Pancreas (tissue), 10 donors: ENCODE results near the gene HOXD8. TPM values are rescaled to one million over a fixed set of nuclear protein-coding genes. Genes with fewer than 3 reads are reported as not detected.

Experiments
- ATAC-seq, 4 donors: fragments of 200-7000 bp; cut with Tn5 transposase; one replicate each; pipeline versions ENCODE4 v1.8.0 to v1.9.1; 2020; ENCODE audit warnings: mild to moderate bottlenecking in 4 of 4, moderate library complexity in 4 of 4
- DNase-seq, 6 donors: peaks; one replicate each; pipeline ENCODE4 v3.0.0-alpha.2; 2020
- FAIRE-seq: peaks from 2 replicates; lab custom pipeline; 2012; peaks lifted over from hg19 to GRCh38; lab: Jason Lieb, UNC
- H3K27ac ChIP-seq, 4 donors: fragments of 200-600 bp; sonication (generic); 1 replicate in 3 of 4; 2 replicates in 1 of 4; pipeline versions ENCODE4 v1.5.0 to v1.8.0; 2020
- H3K27me3 ChIP-seq, 4 donors: fragments of 200-600 bp; one replicate each; pipeline ENCODE4 v1.8.0; 2021
- H3K36me3 ChIP-seq, 3 donors: fragments of 200-600 bp; sonication (generic) in 1 of 3; one replicate each; pipeline versions ENCODE4 v1.5.0 to v1.8.0; 2020 to 2021
- H3K4me1 ChIP-seq, 3 donors: fragments of 200-600 bp; one replicate each; pipeline ENCODE4 v1.8.0; 2021
- H3K4me3 ChIP-seq, 4 donors: fragments of 200-600 bp; sonication (generic) in 2 of 4; one replicate each; pipeline versions ENCODE4 v1.5.0 to v1.8.0; 2020 to 2021
- H3K9me3 ChIP-seq, 4 donors: fragments of 200-600 bp; one replicate each; pipeline ENCODE4 v1.8.0; 2021
- WGBS, 2 donors: extraction: QIAGEN DNeasy Blood & Tissue Kit; methylation state at CpG; one replicate each; pipeline ENCODE4 v1.1.7; 2013; 5-methylcytosine and 5-hydroxymethylcytosine counted together
- intact Hi-C, 3 donors: fragments of 100-400 bp; cut with DNase I; formaldehyde crosslinking; loops; one replicate each; pipeline versions ENCODE4 v1.11.1 to v1.14.2; 2022
- polyA plus RNA-seq, 2 donors: library from polyadenylated mRNA; stranded (reverse); fragments of 200-250 nt; gene quantifications; one replicate each; pipeline ENCODE4 v1.2.3, GENCODE V29; 2013
- total RNA-seq, 6 donors: library from RNA; stranded (reverse); fragmentation: NEBNext Ultra II Directional in 4 of 6; extraction: Animal tissue kit (Norgen Biotek cat#: 25700) in 4 of 6; gene quantifications; one replicate each; pipeline versions ENCODE4 v1.2.1 to v1.2.4, GENCODE V29; 2021 to 2023
- TF ChIP-seq, protein P1 (sequence below), 4 donors: fragments of 200-600 bp; sonication (generic) in 3 of 4; IDR thresholded peaks; one replicate each; pipeline versions ENCODE4 v1.5.0 to v1.8.0; 2021; ENCODE audit warnings: antibody characterized with exemption in 4 of 4
- donor health status: healthy with polysubstance abuse.
- donor health status: DM: no; HTN: no; CAD: no; lungs with moderate emphysema.
- donor health status: DM: no; HTN: no; CAD: no.
- donor health status: control.
- donor health status: control.
- donor health status: Bipolar disorder and iron deficiency.
- donor health status: DM: yes; HTN: yes; CAD: no.
- donor health status: DM: no; HTN: no; CAD: no.
- donor health status: DM: no; HTN: no; CAD: no.
- donor health status: DM: yes; HTN: yes; CAD: no.

The HOXD8 gene
- total and polyA plus RNA-seq, 8 donors = 0.19 to 1.5 (median 0.62) TPM

GRCh38 chr2:176091329-176092258 lies 37.9 kb upstream of the HOXD8 start:
- H3K4me3 ChIP-seq = no peak overlapping the region
- TF ChIP-seq, protein P1, sequence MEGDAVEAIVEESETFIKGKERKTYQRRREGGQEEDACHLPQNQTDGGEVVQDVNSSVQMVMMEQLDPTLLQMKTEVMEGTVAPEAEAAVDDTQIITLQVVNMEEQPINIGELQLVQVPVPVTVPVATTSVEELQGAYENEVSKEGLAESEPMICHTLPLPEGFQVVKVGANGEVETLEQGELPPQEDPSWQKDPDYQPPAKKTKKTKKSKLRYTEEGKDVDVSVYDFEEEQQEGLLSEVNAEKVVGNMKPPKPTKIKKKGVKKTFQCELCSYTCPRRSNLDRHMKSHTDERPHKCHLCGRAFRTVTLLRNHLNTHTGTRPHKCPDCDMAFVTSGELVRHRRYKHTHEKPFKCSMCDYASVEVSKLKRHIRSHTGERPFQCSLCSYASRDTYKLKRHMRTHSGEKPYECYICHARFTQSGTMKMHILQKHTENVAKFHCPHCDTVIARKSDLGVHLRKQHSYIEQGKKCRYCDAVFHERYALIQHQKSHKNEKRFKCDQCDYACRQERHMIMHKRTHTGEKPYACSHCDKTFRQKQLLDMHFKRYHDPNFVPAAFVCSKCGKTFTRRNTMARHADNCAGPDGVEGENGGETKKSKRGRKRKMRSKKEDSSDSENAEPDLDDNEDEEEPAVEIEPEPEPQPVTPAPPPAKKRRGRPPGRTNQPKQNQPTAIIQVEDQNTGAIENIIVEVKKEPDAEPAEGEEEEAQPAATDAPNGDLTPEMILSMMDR (IDR thresholded peaks at IDR 0.05) = no peak
- FAIRE-seq (no peak), ATAC-seq (no peak), DNase-seq (no peak)
- H3K9me3 ChIP-seq = no peaks in the 10 kb centered on the region
- no peak overlapping the region for H3K27ac ChIP-seq
- 8 to 9% methylated on average over 31 of the region's 31 CpGs for WGBS, 2 donors
- H3K4me1 ChIP-seq = peaks cover 0 to 13% (median under 1%) of the 10 kb centered on the region in 3 donors
- peaks cover 16 to 94% (median 34%) of the 10 kb centered on the region in 4 donors for H3K27me3 ChIP-seq
- H3K36me3 ChIP-seq = no peaks in the 10 kb centered on the region
- intact Hi-C loops = loop anchor here in 1 of 3 donors (5.0 kb wide), 1 partner anchor 404 kb away; no protein-coding TSS in a partner anchor

DNA sequence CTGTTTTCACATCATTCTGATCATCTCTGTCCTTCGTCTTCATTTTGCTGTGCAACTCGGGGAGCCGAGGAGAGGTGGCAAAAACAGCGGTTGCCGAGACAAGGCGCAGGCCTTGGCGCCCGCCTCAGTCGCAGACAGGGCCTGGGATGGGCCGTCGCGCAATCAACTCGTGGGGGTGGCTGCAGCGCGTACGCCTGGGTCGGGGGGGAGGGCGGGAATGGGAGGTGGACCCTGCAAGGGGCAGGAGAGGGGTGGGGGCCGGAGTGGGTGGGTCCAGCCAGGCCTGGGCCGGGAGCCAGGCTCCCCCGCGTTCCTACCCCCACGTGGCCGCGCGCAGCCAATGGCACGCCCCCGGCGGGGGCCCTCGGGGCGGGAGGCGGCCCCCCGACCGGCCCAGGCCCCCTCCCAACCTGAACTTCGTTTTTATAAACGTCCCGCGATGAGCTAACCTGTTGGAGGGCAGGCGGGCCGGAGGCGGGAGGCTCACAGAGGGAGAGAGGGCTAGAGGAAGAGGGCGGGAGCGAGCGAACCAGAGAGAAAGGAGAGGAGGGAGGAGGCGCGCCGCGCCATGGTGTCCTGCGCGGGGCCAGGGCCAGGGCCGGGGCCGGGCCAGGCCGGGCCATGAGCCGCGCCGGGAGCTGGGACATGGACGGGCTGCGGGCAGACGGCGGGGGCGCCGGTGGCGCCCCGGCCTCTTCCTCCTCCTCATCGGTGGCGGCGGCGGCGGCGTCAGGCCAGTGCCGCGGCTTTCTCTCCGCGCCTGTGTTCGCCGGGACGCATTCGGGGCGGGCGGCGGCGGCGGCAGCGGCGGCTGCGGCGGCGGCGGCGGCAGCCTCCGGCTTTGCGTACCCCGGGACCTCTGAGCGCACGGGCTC lies 37.0 kb upstream of the HOXD8 start, which contains the start of gene HOXD13:
TSS of gene HOXD13 (plus strand) at position 452 of the 875 bp plus-strand sequence. CDS start at position 622, 170 bp downstream.
- H3K4me3 ChIP-seq = peak within 1 kb of the TSS in 1 of 4 donors; percentile 37
- intact Hi-C loops = loop anchor here in 1 of 3 donors (5.0 kb wide), 1 partner anchor 405 kb away; no protein-coding TSS in a partner anchor
- ATAC-seq = no peak

DNA sequence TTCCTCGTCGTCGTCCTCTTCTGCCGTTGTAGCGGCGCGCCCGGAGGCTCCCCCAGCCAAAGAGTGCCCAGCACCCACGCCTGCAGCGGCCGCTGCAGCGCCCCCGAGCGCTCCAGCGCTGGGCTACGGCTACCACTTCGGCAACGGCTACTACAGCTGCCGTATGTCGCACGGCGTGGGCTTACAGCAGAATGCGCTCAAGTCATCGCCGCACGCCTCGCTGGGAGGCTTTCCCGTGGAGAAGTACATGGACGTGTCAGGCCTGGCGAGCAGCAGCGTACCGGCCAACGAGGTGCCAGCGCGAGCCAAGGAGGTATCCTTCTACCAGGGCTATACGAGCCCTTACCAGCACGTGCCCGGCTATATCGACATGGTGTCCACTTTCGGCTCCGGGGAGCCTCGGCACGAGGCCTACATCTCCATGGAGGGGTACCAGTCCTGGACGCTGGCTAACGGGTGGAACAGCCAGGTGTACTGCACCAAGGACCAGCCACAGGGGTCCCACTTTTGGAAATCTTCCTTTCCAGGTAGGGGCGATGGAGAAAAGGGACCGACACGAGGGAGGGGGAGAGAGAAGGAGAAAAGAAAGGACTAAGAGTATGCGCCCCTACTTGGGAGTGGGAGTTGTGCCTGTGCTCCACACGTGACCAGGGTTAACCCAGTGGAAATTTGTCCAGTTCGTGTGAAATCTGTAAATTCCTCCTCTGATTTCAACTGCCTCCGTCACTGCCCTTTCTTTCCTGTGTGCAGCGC lies 36.2 kb upstream of the HOXD8 start:
- no peak overlapping the region for H3K27ac ChIP-seq
- ATAC-seq = no peak
- peak overlapping the region in 1 of 4 donors; percentile 37 for H3K4me3 ChIP-seq

More for the DNA sequence above, 37.0 kb upstream of the HOXD8 start, which contains the start of gene HOXD13:
- no peak for FAIRE-seq
- Histone ChIP-seq H3K36me3 (no peaks in the 10 kb centered on the region), H3K4me1 (peaks cover 0 to 17% (median 4%) of the 10 kb centered on the region in 3 donors), H3K27ac (no peak within 1 kb of the TSS), H3K9me3 (no peaks in the 10 kb centered on the region), H3K27me3 (peaks cover 14 to 93% (median 32%) of the 10 kb centered on the region in 4 donors)
- TF ChIP-seq, protein P1 (IDR thresholded peaks at IDR 0.05) = no peak
- 5 to 6% methylated on average over 52 to 95 of the region's 95 CpGs for WGBS, 2 donors
- peak in 1 of 6 donors; percentile 62 for DNase-seq

GRCh38 chr2:176093898-176094249 lies 35.6 kb upstream of the HOXD8 start:
- Histone ChIP-seq H3K27ac (no peak overlapping the region), H3K27me3 (peaks cover 10 to 90% (median 34%) of the 10 kb centered on the region in 4 donors), H3K4me3 (no peak overlapping the region), H3K9me3 (no peaks in the 10 kb centered on the region), H3K4me1 (peaks cover 0 to 11% (median 4%) of the 10 kb centered on the region in 3 donors), H3K36me3 (no peaks in the 10 kb centered on the region)
- TF ChIP-seq, protein P1 (IDR thresholded peaks at IDR 0.05) = no peak
- intact Hi-C loops = loop anchor here in 1 of 3 donors (5.0 kb wide), 1 partner anchor 407 kb away; no protein-coding TSS in a partner anchor
- 5 to 8% methylated on average over 8 of the region's 8 CpGs for WGBS, 2 donors
- ATAC-seq = no peak
- no peak for DNase-seq
- no peak for FAIRE-seq

More for the DNA sequence above, 36.2 kb upstream of the HOXD8 start:
- Histone ChIP-seq H3K9me3 (no peaks in the 10 kb centered on the region), H3K4me1 (peaks cover 0 to 11% (median 4%) of the 10 kb centered on the region in 3 donors), H3K27me3 (peaks cover 10 to 90% (median 32%) of the 10 kb centered on the region in 4 donors), H3K36me3 (no peaks in the 10 kb centered on the region)
- peak in 1 of 6 donors; percentile 66 for DNase-seq
- TF ChIP-seq, protein P1 (IDR thresholded peaks at IDR 0.05) = no peak
- WGBS, 2 donors = 3 to 4% methylated on average over 52 to 53 of the region's 53 CpGs
- intact Hi-C loops = loop anchor here in 1 of 3 donors (5.0 kb wide), 1 partner anchor 406 kb away; no protein-coding TSS in a partner anchor
- no peak for FAIRE-seq
